OCI-LY1 (cell line): ENCODE results near the gene IL26.

Experiments used
- H2AFZ ChIP-seq: fragments of 200-600 bp; sonication (generic), shearing (Covaris generic); 2 replicates; pipeline ENCODE4 v1.6.0; 2014; ENCODE audit warnings: antibody characterized with exemption, mild to moderate bottlenecking, low read length
- H3F3A ChIP-seq: fragments of 200-600 bp; sonication (generic), shearing (Covaris generic); 2 replicates; pipeline ENCODE4 v1.6.0; 2014; ENCODE audit warnings: mild to moderate bottlenecking, antibody characterized with exemption, low read length, moderate library complexity; ENCODE audit not compliant: insufficient read depth
- H3K27ac ChIP-seq: fragments of 200-600 bp; sonication (generic); 2 replicates; pipeline ENCODE4 v1.5.1; 2014; ENCODE audit warnings: low read length, mixed run types, mild to moderate bottlenecking, low read depth; ENCODE audit not compliant: poor library complexity, severe bottlenecking
- H3K27me3 ChIP-seq: fragments of 200-600 bp; sonication (generic); 2 replicates; pipeline ENCODE4 v1.6.0; 2014; ENCODE audit warnings: antibody characterized with exemption, mild to moderate bottlenecking, low read length, moderate library complexity; ENCODE audit not compliant: insufficient read depth
- H3K36me3 ChIP-seq: fragments of 200-600 bp; sonication (generic); 2 replicates; pipeline ENCODE4 v1.6.1; 2014; ENCODE audit warnings: mild to moderate bottlenecking, antibody characterized with exemption, low read length, moderate library complexity, mixed read lengths; ENCODE audit not compliant: insufficient read depth
- H3K4me1 ChIP-seq: fragments of 200-600 bp; sonication (generic); 2 replicates; pipeline ENCODE4 v1.5.1; 2014; ENCODE audit warnings: mild to moderate bottlenecking, low read length, moderate library complexity; ENCODE audit not compliant: insufficient read depth, severe bottlenecking
- H3K4me2 ChIP-seq: fragments of 200-600 bp; sonication (generic), shearing (Covaris generic); 2 replicates; pipeline ENCODE4 v1.6.1; 2014; ENCODE audit warnings: low read length
- H3K4me3 ChIP-seq: fragments of 200-600 bp; sonication (generic); 2 replicates; pipeline ENCODE4 v1.5.1; 2014; ENCODE audit warnings: low read length, low read depth, mild to moderate bottlenecking, mixed read lengths; ENCODE audit not compliant: poor library complexity, severe bottlenecking
- H3K79me2 ChIP-seq: fragments of 200-600 bp; shearing (Covaris generic); 2 replicates; pipeline ENCODE4 v1.6.1; 2016; ENCODE audit warnings: mixed run types, low read length, mixed read lengths; ENCODE audit not compliant: insufficient read depth
- H3K9ac ChIP-seq: fragments of 200-600 bp; sonication (generic), shearing (Covaris generic); 2 replicates; pipeline ENCODE4 v1.6.1; 2014; ENCODE audit warnings: mild to moderate bottlenecking, low read length, mixed read lengths
- H3K9me2 ChIP-seq: fragments of 200-600 bp; sonication (generic), shearing (Covaris generic); 2 replicates; pipeline ENCODE4 v1.6.1; 2014; ENCODE audit warnings: low read depth, mild to moderate bottlenecking, low read length, mixed read lengths
- H3K9me3 ChIP-seq: fragments of 200-600 bp; shearing (Covaris generic); 2 replicates; pipeline ENCODE4 v1.6.1; 2014; ENCODE audit warnings: low read length, mixed read lengths
- H4K20me1 ChIP-seq: fragments of 200-600 bp; sonication (generic), shearing (Covaris generic); 2 replicates; pipeline ENCODE4 v1.6.0; 2016; ENCODE audit warnings: mild to moderate bottlenecking, low read length; ENCODE audit not compliant: insufficient read depth
- EZH2 ChIP-seq: fragments of 200-600 bp; sonication (generic), shearing (Covaris generic); IDR thresholded peaks from 2 replicates; pipeline ENCODE4 v1.8.0; 2017; ENCODE audit warnings: borderline replicate concordance, mixed run types, mild to moderate bottlenecking, antibody characterized with exemption, low read length, moderate library complexity, mixed read lengths
- TF ChIP-seq, protein P1 (sequence below): fragments of 200-600 bp; sonication (generic), shearing (Covaris generic); IDR thresholded peaks from 2 replicates; pipeline ENCODE4 v1.5.1; 2017; ENCODE audit warnings: mild to moderate bottlenecking, antibody characterized with exemption, low read length, moderate library complexity, mixed read lengths

IL26 gene

DNA sequence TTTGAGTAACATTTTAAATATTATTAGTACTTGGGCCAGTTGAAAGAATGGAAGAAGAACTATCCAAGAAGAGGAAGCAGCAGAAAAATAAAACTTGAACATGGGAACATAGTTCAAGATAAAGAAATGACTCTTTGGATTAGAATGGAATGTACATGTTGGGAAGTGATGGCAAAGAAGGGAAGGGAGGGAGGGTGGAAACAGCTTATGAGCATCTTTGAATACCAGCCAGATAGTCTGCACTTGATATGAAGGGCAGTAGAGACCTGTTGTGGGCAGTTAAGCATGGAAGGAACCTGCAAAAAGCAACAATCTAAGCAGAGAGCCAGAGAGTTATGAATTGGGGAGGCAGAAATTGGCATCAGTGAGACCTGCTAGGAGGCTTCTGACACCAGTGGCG, 37.8 kb upstream of the IL26 start:
- Histone ChIP-seq H4K20me1 (no peaks in the 10 kb centered on the region), H3K9me2 (no peaks in the 10 kb centered on the region), H3F3A (no peaks in the 10 kb centered on the region), H3K36me3 (no peaks in the 10 kb centered on the region), H3K9me3 (no peaks in the 10 kb centered on the region), H3K27me3 (no peaks in the 10 kb centered on the region), H3K4me1 (no peaks in the 10 kb centered on the region), H3K4me3 (no peak overlapping the region), H3K79me2 (no peaks in the 10 kb centered on the region), H3K4me2 (no peak overlapping the region), H3K27ac (no peak overlapping the region), H3K9ac (no peak overlapping the region), H2AFZ (no peak overlapping the region)
- no peak for TF ChIP-seq EZH2
- TF ChIP-seq, protein P1, sequence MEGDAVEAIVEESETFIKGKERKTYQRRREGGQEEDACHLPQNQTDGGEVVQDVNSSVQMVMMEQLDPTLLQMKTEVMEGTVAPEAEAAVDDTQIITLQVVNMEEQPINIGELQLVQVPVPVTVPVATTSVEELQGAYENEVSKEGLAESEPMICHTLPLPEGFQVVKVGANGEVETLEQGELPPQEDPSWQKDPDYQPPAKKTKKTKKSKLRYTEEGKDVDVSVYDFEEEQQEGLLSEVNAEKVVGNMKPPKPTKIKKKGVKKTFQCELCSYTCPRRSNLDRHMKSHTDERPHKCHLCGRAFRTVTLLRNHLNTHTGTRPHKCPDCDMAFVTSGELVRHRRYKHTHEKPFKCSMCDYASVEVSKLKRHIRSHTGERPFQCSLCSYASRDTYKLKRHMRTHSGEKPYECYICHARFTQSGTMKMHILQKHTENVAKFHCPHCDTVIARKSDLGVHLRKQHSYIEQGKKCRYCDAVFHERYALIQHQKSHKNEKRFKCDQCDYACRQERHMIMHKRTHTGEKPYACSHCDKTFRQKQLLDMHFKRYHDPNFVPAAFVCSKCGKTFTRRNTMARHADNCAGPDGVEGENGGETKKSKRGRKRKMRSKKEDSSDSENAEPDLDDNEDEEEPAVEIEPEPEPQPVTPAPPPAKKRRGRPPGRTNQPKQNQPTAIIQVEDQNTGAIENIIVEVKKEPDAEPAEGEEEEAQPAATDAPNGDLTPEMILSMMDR: no peak

DNA sequence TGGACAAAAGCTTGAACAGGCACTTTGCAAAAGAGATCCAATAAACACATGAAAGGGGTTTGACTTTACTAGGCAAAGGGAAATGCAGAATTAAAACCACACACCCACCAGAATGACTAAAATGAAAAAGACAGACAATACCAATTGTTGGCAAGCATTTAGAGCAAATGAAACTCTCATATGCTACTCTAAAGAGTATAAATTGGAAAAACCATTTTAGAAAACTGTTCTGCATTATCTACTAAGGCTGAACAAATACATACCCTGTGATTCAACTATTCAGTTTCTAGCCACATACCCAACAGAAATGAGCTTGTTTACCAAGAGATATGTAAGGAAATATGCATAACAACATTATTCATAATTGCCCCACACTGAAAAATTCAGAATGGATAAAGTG, 36.3 kb upstream of the IL26 start:
- Histone ChIP-seq H3K4me2 (no peak overlapping the region), H3K27ac (no peak overlapping the region), H4K20me1 (no peaks in the 10 kb centered on the region), H3K4me3 (no peak overlapping the region), H3K27me3 (no peaks in the 10 kb centered on the region), H3K9ac (no peak overlapping the region), H3K36me3 (no peaks in the 10 kb centered on the region), H3F3A (no peaks in the 10 kb centered on the region), H3K9me2 (no peaks in the 10 kb centered on the region), H3K9me3 (no peaks in the 10 kb centered on the region), H3K79me2 (no peaks in the 10 kb centered on the region), H2AFZ (no peak overlapping the region), H3K4me1 (no peaks in the 10 kb centered on the region)
- TF ChIP-seq EZH2: no peak

DNA sequence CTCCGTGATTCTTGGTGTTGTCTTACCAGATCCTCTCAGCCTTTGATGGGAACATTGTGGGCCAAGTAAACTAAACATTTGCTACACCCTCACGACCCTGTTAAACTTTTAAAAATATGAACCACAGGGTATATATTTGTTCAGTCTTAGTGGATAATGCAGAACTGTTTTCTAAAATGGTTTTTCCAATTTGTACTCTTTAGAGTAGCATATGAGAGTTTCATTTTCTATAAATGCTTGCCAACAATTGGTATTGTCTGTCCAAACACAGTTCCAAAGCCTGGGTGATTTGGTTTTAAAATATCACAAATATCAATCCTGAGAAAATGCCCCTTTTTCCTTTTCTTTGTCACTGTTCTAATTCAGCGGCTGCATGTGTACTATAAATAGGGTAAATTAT, 34.5 kb upstream of the IL26 start:
- Histone ChIP-seq H3K9me3 (no peaks in the 10 kb centered on the region), H3K4me3 (no peak overlapping the region), H2AFZ (no peak overlapping the region), H3K9me2 (no peaks in the 10 kb centered on the region), H3K36me3 (no peaks in the 10 kb centered on the region), H3K27ac (no peak overlapping the region), H3K4me1 (no peaks in the 10 kb centered on the region), H3K9ac (no peak overlapping the region), H3K79me2 (no peaks in the 10 kb centered on the region), H3F3A (no peaks in the 10 kb centered on the region), H3K27me3 (no peaks in the 10 kb centered on the region), H3K4me2 (no peak overlapping the region), H4K20me1 (no peaks in the 10 kb centered on the region)
- TF ChIP-seq, protein P1: no peak

DNA sequence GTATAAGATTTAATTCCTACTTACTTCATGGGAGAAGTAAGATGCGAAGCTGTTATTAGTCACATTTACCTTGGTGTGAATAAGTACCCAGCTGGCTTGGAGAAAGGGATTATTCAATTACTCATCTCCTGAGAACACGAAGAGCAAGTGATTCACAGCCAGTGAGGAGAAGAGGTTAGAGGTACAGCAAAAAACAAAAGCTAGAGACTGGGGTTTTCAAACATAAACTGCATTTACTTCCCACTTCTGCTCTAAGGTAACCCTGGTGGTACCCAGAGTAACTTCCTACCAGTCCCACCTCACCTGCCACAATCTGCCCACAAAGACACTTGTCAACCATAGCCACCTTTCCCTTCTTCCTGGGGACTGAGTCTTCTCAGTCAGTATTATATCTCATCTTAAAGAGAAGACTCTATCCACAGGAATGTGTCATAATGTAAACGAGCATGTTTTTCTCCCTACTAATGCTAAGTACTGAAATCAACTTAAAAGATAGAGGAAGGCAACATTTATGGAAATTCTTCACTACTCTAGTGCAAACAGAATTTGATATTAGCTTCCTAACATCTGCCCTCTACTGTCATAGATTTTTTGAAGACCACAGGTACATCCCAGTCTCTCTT, 33.8 kb upstream of the IL26 start:
- H4K20me1 ChIP-seq: no peaks in the 10 kb centered on the region
- H3K9me2 ChIP-seq: no peaks in the 10 kb centered on the region
- H3K27me3 ChIP-seq: no peaks in the 10 kb centered on the region
- no peak overlapping the region for H3K4me2 ChIP-seq
- no peaks in the 10 kb centered on the region for H3K36me3 ChIP-seq
- H3F3A ChIP-seq: no peaks in the 10 kb centered on the region
- no peaks in the 10 kb centered on the region for H3K4me1 ChIP-seq
- no peak overlapping the region for H3K4me3 ChIP-seq
- no peak overlapping the region for H2AFZ ChIP-seq
- H3K9me3 ChIP-seq: no peaks in the 10 kb centered on the region
- no peak overlapping the region for H3K27ac ChIP-seq
- no peak for TF ChIP-seq EZH2
- TF ChIP-seq, protein P1: no peak
- H3K9ac ChIP-seq: no peak overlapping the region
- no peaks in the 10 kb centered on the region for H3K79me2 ChIP-seq
